HUDEP-2 (cell line): ENCODE results near the gene WDR19.
A peak's percentile ranks its signal among the peaks of the same experiment; 100 is the strongest.
"Not testable (repeated sequence)": the region's sequence is repeated elsewhere in the genome, so short reads cannot be mapped to it uniquely, and the experiment has no call there.

Source experiments
- DNase-seq, 76 experiments: peaks; one replicate each; lab custom pipeline; 2025; ENCODE audit not compliant: unreplicated experiment in 76 of 76; lab: John Stamatoyannopoulos, UW

The WDR19 gene

GRCh38 chr4:39231660-39232059, 49.3 kb downstream of the WDR19 start:
- no peak for DNase-seq

GRCh38 chr4:39232100-39232499, 49.8 kb downstream of the WDR19 start:
- no peak for DNase-seq

GRCh38 chr4:39233114-39233513, 50.8 kb downstream of the WDR19 start:
- DNase-seq, result no peak

GRCh38 chr4:39233783-39234182, 51.5 kb downstream of the WDR19 start:
- DNase-seq, result no peak

GRCh38 chr4:39235021-39235420, 52.7 kb downstream of the WDR19 start:
- DNase-seq, result no peak

GRCh38 chr4:39235696-39236095, 53.4 kb downstream of the WDR19 start:
- DNase-seq, result no peak

GRCh38 chr4:39237179-39237578, 54.9 kb downstream of the WDR19 start:
- peak in 2 of 76 experiments; percentile 4 to 9 for DNase-seq

GRCh38 chr4:39243462-39243861, 61.1 kb downstream of the WDR19 start:
- no peak for DNase-seq

- DNase-seq, result no peak
These were observed 72.9 kb downstream of the WDR19 start for GRCh38 chr4:39255266-39255665.

- no peak for DNase-seq
These were observed 73.5 kb downstream of the WDR19 start for GRCh38 chr4:39255871-39256270.

GRCh38 chr4:39256436-39256835, 74.1 kb downstream of the WDR19 start:
- DNase-seq, result no peak

GRCh38 chr4:39259571-39260330, 77.4 kb downstream of the WDR19 start:
- DNase-seq, result no peak

GRCh38 chr4:39263895-39264294, 81.6 kb downstream of the WDR19 start:
- DNase-seq, result peak in 1 of 76 experiments; percentile 1

- no peak for DNase-seq
These were observed 92.2 kb downstream of the WDR19 start for GRCh38 chr4:39274503-39274902.

- not testable (repeated sequence) for DNase-seq
These were observed 95.3 kb downstream of the WDR19 start for GRCh38 chr4:39277661-39278060.

- DNase-seq, result no peak
These were observed 96.1 kb downstream of the WDR19 start for GRCh38 chr4:39278476-39278875.

GRCh38 chr4:39279416-39279815, 97.1 kb downstream of the WDR19 start:
- DNase-seq, result no peak

- DNase-seq, result no peak
These were observed 98.4 kb downstream of the WDR19 start for GRCh38 chr4:39280770-39281169.

GRCh38 chr4:39285111-39285795, 102.9 kb downstream of the WDR19 start:
- no peak for DNase-seq

GRCh38 chr4:39285853-39286252, 103.5 kb downstream of the WDR19 start:
- DNase-seq, result no peak

GRCh38 chr4:39286263-39286662, 103.9 kb downstream of the WDR19 start:
- no peak for DNase-seq

- DNase-seq, result no peak
These were observed 104.9 kb downstream of the WDR19 start for GRCh38 chr4:39287223-39287622.
